Measurements from ENCODE around the gene FHIT.

FHIT gene

GRCh38 chr3:60746043-60746638 lies 505.1 kb downstream of the FHIT start:
- Histone ChIP-seq H3K4me1 (ENCODE audit: low read length) (no peaks in the 10 kb centered on the region), H3K4me3 (ENCODE audit: low read length) (no peak overlapping the region), H4K20me1 (ENCODE audit: insufficient read depth, low read length) (no peaks in the 10 kb centered on the region), H3K36me3 (replicated peaks; ENCODE audit: low read depth, low read length) (peaks cover 3% of the 10 kb centered on the region), H3K27ac (ENCODE audit: low read length) (no peak overlapping the region), H3K9me3 (ENCODE audit: insufficient read depth, low read length) (peaks cover 16% of the 10 kb centered on the region), H3K4me2 (ENCODE audit: low read length) (no peak overlapping the region), H3K27me3 (ENCODE audit: low read depth, low read length) (no peaks in the 10 kb centered on the region), H3K9ac (ENCODE audit: low read length) (no peak overlapping the region), H3K79me2 (ENCODE audit: low read length) (no peaks in the 10 kb centered on the region), H2AFZ (ENCODE audit: low read depth, low read length) (no peak overlapping the region)
- TF ChIP-seq EZH2phosphoT487 (IDR thresholded peaks at IDR 0.05; ENCODE audit: low read depth), result no peak
- TF ChIP-seq, protein P1, sequence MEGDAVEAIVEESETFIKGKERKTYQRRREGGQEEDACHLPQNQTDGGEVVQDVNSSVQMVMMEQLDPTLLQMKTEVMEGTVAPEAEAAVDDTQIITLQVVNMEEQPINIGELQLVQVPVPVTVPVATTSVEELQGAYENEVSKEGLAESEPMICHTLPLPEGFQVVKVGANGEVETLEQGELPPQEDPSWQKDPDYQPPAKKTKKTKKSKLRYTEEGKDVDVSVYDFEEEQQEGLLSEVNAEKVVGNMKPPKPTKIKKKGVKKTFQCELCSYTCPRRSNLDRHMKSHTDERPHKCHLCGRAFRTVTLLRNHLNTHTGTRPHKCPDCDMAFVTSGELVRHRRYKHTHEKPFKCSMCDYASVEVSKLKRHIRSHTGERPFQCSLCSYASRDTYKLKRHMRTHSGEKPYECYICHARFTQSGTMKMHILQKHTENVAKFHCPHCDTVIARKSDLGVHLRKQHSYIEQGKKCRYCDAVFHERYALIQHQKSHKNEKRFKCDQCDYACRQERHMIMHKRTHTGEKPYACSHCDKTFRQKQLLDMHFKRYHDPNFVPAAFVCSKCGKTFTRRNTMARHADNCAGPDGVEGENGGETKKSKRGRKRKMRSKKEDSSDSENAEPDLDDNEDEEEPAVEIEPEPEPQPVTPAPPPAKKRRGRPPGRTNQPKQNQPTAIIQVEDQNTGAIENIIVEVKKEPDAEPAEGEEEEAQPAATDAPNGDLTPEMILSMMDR (IDR thresholded peaks at IDR 0.05; ENCODE audit: low read depth, low read length), result no peak

DNA sequence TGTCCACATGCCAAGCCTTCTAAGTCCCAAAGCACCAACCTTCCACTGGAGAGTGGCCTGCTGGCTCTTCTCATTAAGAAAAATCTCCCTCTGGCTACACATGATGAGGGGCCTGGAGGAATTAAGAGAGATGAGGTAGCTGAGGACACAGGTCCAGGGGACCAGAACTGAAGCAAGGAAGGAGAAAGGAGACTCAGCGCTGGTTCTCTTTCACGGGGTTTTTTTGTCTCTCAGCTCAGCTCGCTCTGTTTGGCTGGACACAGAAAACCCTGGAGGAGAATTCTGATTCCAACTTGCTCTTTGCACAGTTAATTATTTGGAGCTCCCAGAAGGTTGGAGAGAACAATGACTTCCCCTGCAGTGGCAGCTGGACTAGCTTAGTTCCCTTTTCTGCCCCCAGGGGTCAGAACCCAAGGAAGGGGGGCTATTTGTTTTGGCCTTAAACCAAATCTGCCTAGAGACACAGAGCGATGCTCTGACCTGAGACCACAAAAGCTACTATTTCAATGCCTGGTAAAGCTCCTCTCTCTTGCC lies 507.6 kb downstream of the FHIT start:
- no peak overlapping the region for H3K27ac ChIP-seq (ENCODE audit: low read length)
- no peaks in the 10 kb centered on the region for H3K36me3 ChIP-seq (replicated peaks; ENCODE audit: low read depth, low read length)
- H3K27me3 ChIP-seq (ENCODE audit: low read depth, low read length), result no peaks in the 10 kb centered on the region
- no peak overlapping the region for H3K9ac ChIP-seq (ENCODE audit: low read length)
- H2AFZ ChIP-seq (ENCODE audit: low read depth, low read length), result no peak overlapping the region
- no peaks in the 10 kb centered on the region for H4K20me1 ChIP-seq (ENCODE audit: insufficient read depth, low read length)
- no peak overlapping the region for H3K4me2 ChIP-seq (ENCODE audit: low read length)
- H3K4me1 ChIP-seq (ENCODE audit: low read length), result no peaks in the 10 kb centered on the region
- no peaks in the 10 kb centered on the region for H3K9me3 ChIP-seq (ENCODE audit: insufficient read depth, low read length)
- TF ChIP-seq, protein P1 (IDR thresholded peaks at IDR 0.05; ENCODE audit: low read depth, low read length), result no peak
- no peak for TF ChIP-seq EZH2phosphoT487 (IDR thresholded peaks at IDR 0.05; ENCODE audit: low read depth)
- H3K4me3 ChIP-seq (ENCODE audit: low read length), result no peak overlapping the region
- H3K79me2 ChIP-seq (ENCODE audit: low read length), result no peaks in the 10 kb centered on the region

- no peaks in the 10 kb centered on the region for H3K4me1 ChIP-seq (ENCODE audit: low read length)
- TF ChIP-seq EZH2phosphoT487 (IDR thresholded peaks at IDR 0.05; ENCODE audit: low read depth), result no peak
- TF ChIP-seq, protein P1 (IDR thresholded peaks at IDR 0.05; ENCODE audit: low read depth, low read length), result no peak
- H3K27me3 ChIP-seq (ENCODE audit: low read depth, low read length), result no peaks in the 10 kb centered on the region
- no peak overlapping the region for H3K4me2 ChIP-seq (ENCODE audit: low read length)
- no peak overlapping the region for H2AFZ ChIP-seq (ENCODE audit: low read depth, low read length)
- H4K20me1 ChIP-seq (ENCODE audit: insufficient read depth, low read length), result no peaks in the 10 kb centered on the region
- no peak overlapping the region for H3K4me3 ChIP-seq (ENCODE audit: low read length)
- H3K9me3 ChIP-seq (ENCODE audit: insufficient read depth, low read length), result no peaks in the 10 kb centered on the region
- no peaks in the 10 kb centered on the region for H3K79me2 ChIP-seq (ENCODE audit: low read length)
- no peak overlapping the region for H3K27ac ChIP-seq (ENCODE audit: low read length)
- H3K36me3 ChIP-seq (replicated peaks; ENCODE audit: low read depth, low read length), result no peaks in the 10 kb centered on the region
- H3K9ac ChIP-seq (ENCODE audit: low read length), result no peak overlapping the region
Observed at GRCh38 chr3:60742606-60743145, 508.6 kb downstream of the FHIT start.

GRCh38 chr3:60737633-60738399 lies 513.4 kb downstream of the FHIT start:
- Histone ChIP-seq H3K36me3 (replicated peaks; ENCODE audit: low read depth, low read length) (no peaks in the 10 kb centered on the region), H3K4me3 (ENCODE audit: low read length) (no peak overlapping the region), H3K27ac (ENCODE audit: low read length) (no peak overlapping the region), H3K4me2 (ENCODE audit: low read length) (no peak overlapping the region), H3K79me2 (ENCODE audit: low read length) (no peaks in the 10 kb centered on the region), H3K27me3 (ENCODE audit: low read depth, low read length) (no peaks in the 10 kb centered on the region), H3K4me1 (ENCODE audit: low read length) (no peaks in the 10 kb centered on the region), H3K9ac (ENCODE audit: low read length) (no peak overlapping the region), H3K9me3 (ENCODE audit: insufficient read depth, low read length) (no peaks in the 10 kb centered on the region), H2AFZ (ENCODE audit: low read depth, low read length) (no peak overlapping the region), H4K20me1 (ENCODE audit: insufficient read depth, low read length) (no peaks in the 10 kb centered on the region)
- TF ChIP-seq, protein P1 (IDR thresholded peaks at IDR 0.05; ENCODE audit: low read depth, low read length), result no peak
- TF ChIP-seq EZH2phosphoT487 (IDR thresholded peaks at IDR 0.05; ENCODE audit: low read depth), result no peak
